Non-pigmented ciliary epithelial cell (primary cell): Measurements from ENCODE around the gene KCNJ9.

Experiments
- DNase-seq: peaks from one replicate; pipeline ENCODE4 v3.0.0-alpha.2; 2010; ENCODE audit warnings: low read depth

The KCNJ9 gene

GRCh38 chr1:160066829-160067745 lies 14.3 kb upstream of the KCNJ9 start:
- no peak for DNase-seq

GRCh38 chr1:160068225-160068624 lies 13.1 kb upstream of the KCNJ9 start:
- DNase-seq, result no peak

GRCh38 chr1:160069460-160070231 lies 11.7 kb upstream of the KCNJ9 start, which contains the start of gene KCNJ10:
TSS of gene KCNJ10 (minus strand) at chr1:160070160. CDS start at chr1:160042532, 27,628 bp downstream.
- no peak for DNase-seq

- DNase-seq, result no peak
Measured at GRCh38 chr1:160070243-160071163, 10.8 kb upstream of the KCNJ9 start.

GRCh38 chr1:160071289-160071688 lies 10.0 kb upstream of the KCNJ9 start:
- DNase-seq, result no peak

- DNase-seq, result no peak
Measured at GRCh38 chr1:160074865-160075264, 6.5 kb upstream of the KCNJ9 start.

- no peak for DNase-seq
Measured at GRCh38 chr1:160075836-160076235, 5.5 kb upstream of the KCNJ9 start.

GRCh38 chr1:160076295-160076694 lies 5.0 kb upstream of the KCNJ9 start:
- no peak for DNase-seq

GRCh38 chr1:160077486-160077885 lies 3.9 kb upstream of the KCNJ9 start:
- no peak for DNase-seq

- no peak for DNase-seq
Measured at GRCh38 chr1:160078512-160079195, 2.7 kb upstream of the KCNJ9 start.

- DNase-seq, result no peak
Measured at GRCh38 chr1:160079448-160079847, 1.9 kb upstream of the KCNJ9 start.

GRCh38 chr1:160080381-160081100 lies 797 bp upstream of the KCNJ9 start:
- DNase-seq, result no peak

GRCh38 chr1:160082487-160082886 lies 1.1 kb downstream of the KCNJ9 start:
- DNase-seq, result no peak

GRCh38 chr1:160082926-160083325 lies 1.6 kb downstream of the KCNJ9 start:
- no peak for DNase-seq

GRCh38 chr1:160083968-160084770 lies 2.8 kb downstream of the KCNJ9 start:
- no peak for DNase-seq

GRCh38 chr1:160084771-160085321 lies 3.5 kb downstream of the KCNJ9 start:
- DNase-seq, result no peak

GRCh38 chr1:160085686-160086455 lies 4.5 kb downstream of the KCNJ9 start:
- DNase-seq, result no peak

GRCh38 chr1:160086456-160086892 lies 5.1 kb downstream of the KCNJ9 start:
- no peak for DNase-seq
